SK-N-SH (cell line): ENCODE data around the gene MYO15A. TPM values are rescaled to one million over a fixed set of nuclear protein-coding genes. Genes with fewer than 3 reads are reported as not detected.
A peak's percentile ranks its signal among the peaks of the same experiment; 100 is the strongest.

Experiments used
- CTCF ChIA-PET: fragments of 300-600, 350-600 bp; formaldehyde crosslinking; extraction: SDS; loops from one replicate; lab custom pipeline; 2021; lab: Yijun Ruan, JAX
- POLR2A ChIA-PET: fragments of 350-600 bp; sonication (Branson Sonifier 250); formaldehyde crosslinking; extraction: SDS; loops from one replicate; lab custom pipeline; 2020; ENCODE audit warnings: antibody characterized with exemption, inconsistent platforms; lab: Yijun Ruan, JAX
- DNase-seq: peaks from one replicate; pipeline ENCODE4 v3.0.0; 2012
- H2AFZ ChIP-seq: fragments of 200-600 bp; sonication (generic); 2 replicates; pipeline ENCODE4 v1.8.1; 2016; ENCODE audit warnings: antibody characterized with exemption, mild to moderate bottlenecking, low read depth
- H3F3A ChIP-seq: fragments of 200-600 bp; sonication (generic); replicated peaks from 2 replicates; pipeline ENCODE3; 2016; ENCODE audit warnings: antibody characterized with exemption, mild to moderate bottlenecking; ENCODE audit not compliant: insufficient read depth
- H3K27ac ChIP-seq, 2 experiments: fragments of 200-500 bp in 1 of 2; fragments of 200-600 bp in 1 of 2; sonication (Bioruptor generic) in 1 of 2; sonication (generic), shearing (Covaris generic) in 1 of 2; 2 replicates each; pipeline versions ENCODE4 v1.5.1 to v1.6.1; 2014 to 2016; ENCODE audit warnings: low read depth in 2 of 2, inconsistent platforms in 1 of 2, low read length in 1 of 2, mild to moderate bottlenecking in 1 of 2, mixed read lengths in 1 of 2
- H3K27me3 ChIP-seq: fragments of 200-600 bp; sonication (generic), shearing (Covaris generic); 2 replicates; pipeline ENCODE4 v1.6.1; 2016; ENCODE audit warnings: mixed run types; ENCODE audit not compliant: insufficient read depth
- H3K36me3 ChIP-seq, 2 experiments: fragments of 200-500 bp in 1 of 2; fragments of 200-600 bp in 1 of 2; sonication (Bioruptor generic) in 1 of 2; sonication (generic) in 1 of 2; replicated peaks in 1 of 2; 2 replicates each; pipeline versions ENCODE3 to v1.5.1; 2014 to 2016; ENCODE audit warnings: low read length in 1 of 2, mild to moderate bottlenecking in 1 of 2; ENCODE audit not compliant: insufficient read depth in 2 of 2, control insufficient read depth in 1 of 2
- H3K4me1 ChIP-seq, 2 experiments: fragments of 200-500 bp in 1 of 2; fragments of 200-600 bp in 1 of 2; sonication (Bioruptor generic) in 1 of 2; sonication (generic), shearing (Covaris generic) in 1 of 2; 2 replicates each; pipeline versions ENCODE4 v1.5.1 to v1.6.1; 2014 to 2016; ENCODE audit warnings: low read depth in 1 of 2, low read length in 1 of 2, mixed run types in 1 of 2; ENCODE audit not compliant: insufficient read depth in 2 of 2, control insufficient read depth in 1 of 2
- H3K4me2 ChIP-seq: fragments of 200-600 bp; sonication (generic), shearing (Covaris generic); 2 replicates; pipeline ENCODE4 v1.6.1; 2017; ENCODE audit warnings: mixed run types
- H3K4me3 ChIP-seq, 2 experiments: fragments of 200-500 bp in 1 of 2; fragments of 200-600 bp in 1 of 2; sonication (Bioruptor generic) in 1 of 2; sonication (generic), shearing (Covaris generic) in 1 of 2; 2 replicates each; pipeline versions ENCODE4 v1.5.1 to v1.8.1; 2014 to 2016; ENCODE audit warnings: low read depth in 2 of 2, inconsistent platforms in 1 of 2, low read length in 1 of 2, mild to moderate bottlenecking in 1 of 2, mixed read lengths in 1 of 2, moderate library complexity in 1 of 2
- H3K79me2 ChIP-seq: fragments of 200-600 bp; sonication (generic); 2 replicates; pipeline ENCODE4 v1.8.1; 2017; ENCODE audit warnings: mild to moderate bottlenecking; ENCODE audit not compliant: insufficient read depth
- H3K9ac ChIP-seq: fragments of 200-600 bp; sonication (generic); 2 replicates; pipeline ENCODE4 v1.6.1; 2017; ENCODE audit warnings: mixed run types
- H3K9me2 ChIP-seq: fragments of 200-600 bp; sonication (generic); 2 replicates; pipeline ENCODE4 v1.6.1; 2017; ENCODE audit warnings: mixed run types
- H3K9me3 ChIP-seq: fragments of 200-600 bp; sonication (generic); 2 replicates; pipeline ENCODE4 v1.6.1; 2017; ENCODE audit warnings: mixed run types, mild to moderate bottlenecking, moderate library complexity
- H4K20me1 ChIP-seq: fragments of 200-600 bp; sonication (generic); 2 replicates; pipeline ENCODE4 v1.6.1; 2017; ENCODE audit warnings: mild to moderate bottlenecking, mixed run types; ENCODE audit not compliant: insufficient read depth
- CHD2 ChIP-seq: fragments of 150-350 bp; IDR thresholded peaks from 2 replicates; pipeline ENCODE4 v1.6.1; 2018; ENCODE audit warnings: low read length; ENCODE audit not compliant: partially characterized antibody
- ELF1 ChIP-seq: IDR thresholded peaks from 2 replicates; pipeline ENCODE4 v1.4.0; 2012
- EP300 ChIP-seq, 2 experiments: IDR thresholded peaks; 2 replicates each; pipeline versions ENCODE4 v1.4.0 to v1.6.1; 2012; ENCODE audit warnings: borderline replicate concordance in 1 of 2, low read depth in 1 of 2, low read length in 1 of 2
- EZH2phosphoT487 ChIP-seq: fragments of 200-600 bp; sonication (generic); IDR thresholded peaks from 2 replicates; pipeline ENCODE4 v1.6.1; 2017; ENCODE audit warnings: low read depth, mixed run types, mild to moderate bottlenecking, antibody characterized with exemption, moderate library complexity, borderline replicate concordance
- FOSL2 ChIP-seq: IDR thresholded peaks from 2 replicates; pipeline ENCODE4 v1.4.0; 2012; ENCODE audit warnings: low read depth, mild to moderate bottlenecking, moderate library complexity, borderline replicate concordance
- FOXJ3 ChIP-seq: sonication (generic); formaldehyde crosslinking; IDR thresholded peaks from 2 replicates; pipeline ENCODE4 v1.5.1; 2020; ENCODE audit warnings: mild to moderate bottlenecking, missing genetic modification reagents
- GABPA ChIP-seq: IDR thresholded peaks from 2 replicates; pipeline ENCODE4 v1.4.0; 2012; ENCODE audit warnings: low read depth, mild to moderate bottlenecking
- GATA2 ChIP-seq: sonication (generic); formaldehyde crosslinking; IDR thresholded peaks from 2 replicates; pipeline ENCODE4 v1.5.0; 2020; ENCODE audit warnings: mild to moderate bottlenecking, missing genetic modification reagents
- JUND ChIP-seq: IDR thresholded peaks from 2 replicates; pipeline ENCODE4 v1.4.0; 2012
- MEF2A ChIP-seq: IDR thresholded peaks from 2 replicates; pipeline ENCODE4 v1.4.0; 2012; ENCODE audit warnings: low read depth, borderline replicate concordance
- MXI1 ChIP-seq: IDR thresholded peaks from 2 replicates; pipeline ENCODE4 v1.6.1; 2012; ENCODE audit warnings: mild to moderate bottlenecking, low read depth, low read length, improper control_type of control experiment
- NFIC ChIP-seq: IDR thresholded peaks from 2 replicates; pipeline ENCODE4 v1.4.0; 2012; ENCODE audit warnings: borderline replicate concordance
- NRF1 ChIP-seq: IDR thresholded peaks from 2 replicates; pipeline ENCODE4 v1.6.1; 2012; ENCODE audit warnings: low read depth, mild to moderate bottlenecking, low read length
- POLR2AphosphoS5 ChIP-seq: IDR thresholded peaks from 2 replicates; pipeline ENCODE4 v1.6.1; 2012; ENCODE audit warnings: low read depth, low read length
- RAD21 ChIP-seq: IDR thresholded peaks from 2 replicates; pipeline ENCODE4 v1.6.1; 2012; ENCODE audit warnings: mild to moderate bottlenecking, low read length
- RCOR1 ChIP-seq: fragments of 150-350 bp; IDR thresholded peaks from 2 replicates; pipeline ENCODE4 v1.6.1; 2017; ENCODE audit warnings: antibody characterized with exemption, low read length
- RFX5 ChIP-seq: IDR thresholded peaks from 2 replicates; pipeline ENCODE4 v1.6.1; 2012; ENCODE audit warnings: mild to moderate bottlenecking, improper control_type of control experiment, low read length
- RXRA ChIP-seq: IDR thresholded peaks from 2 replicates; pipeline ENCODE4 v1.4.0; 2012; ENCODE audit warnings: low read depth, mild to moderate bottlenecking, borderline replicate concordance
- SIN3A ChIP-seq: IDR thresholded peaks from 2 replicates; pipeline ENCODE4 v1.6.1; 2012; ENCODE audit warnings: low read depth, mild to moderate bottlenecking, low read length, moderate library complexity, borderline replicate concordance
- SMC3 ChIP-seq: IDR thresholded peaks from 2 replicates; pipeline ENCODE4 v1.6.1; 2012; ENCODE audit warnings: low read depth, low read length, improper control_type of control experiment
- TAF1 ChIP-seq: IDR thresholded peaks from 2 replicates; pipeline ENCODE4 v1.6.1; 2012; ENCODE audit warnings: low read depth, mild to moderate bottlenecking, low read length, moderate library complexity, borderline replicate concordance
- TCF12 ChIP-seq: IDR thresholded peaks from 2 replicates; pipeline ENCODE4 v1.4.0; 2012
- TEAD4 ChIP-seq: IDR thresholded peaks from 2 replicates; pipeline ENCODE4 v1.4.0; 2012; ENCODE audit warnings: mild to moderate bottlenecking, borderline replicate concordance; ENCODE audit not compliant: insufficient read depth
- WGBS: methylation state at CpG from one replicate; pipeline ENCODE4 v1.1.6; 2017; ENCODE audit warnings: low lambda C conversion rate; 5-methylcytosine and 5-hydroxymethylcytosine counted together
- polyA plus RNA-seq, 3 experiments: library from polyadenylated mRNA; depleted of rRNA; stranded (reverse); fragments of >200 nt; gene quantifications; 2 replicates each; pipeline ENCODE4 v1.2.3, GENCODE V29; 2012
- TF ChIP-seq, protein P1 (sequence below): IDR thresholded peaks from 2 replicates; pipeline ENCODE4; 2012
- TF ChIP-seq, protein P2 (sequence below): IDR thresholded peaks from 2 replicates; pipeline ENCODE4 v1.4.0; 2012; ENCODE audit warnings: low read depth, borderline replicate concordance
- TF ChIP-seq, protein P3 (sequence below): IDR thresholded peaks from 2 replicates; pipeline ENCODE4 v1.4.0; 2012; ENCODE audit warnings: low read depth
- TF ChIP-seq, protein P4 (sequence below): IDR thresholded peaks from 2 replicates; pipeline ENCODE4 v1.4.0; 2012; ENCODE audit warnings: low read depth, borderline replicate concordance

The MYO15A gene
- polyA plus RNA-seq, 1 of the 3 experiments (the other 2 are of a cell fraction) = 0.43 TPM

DNA sequence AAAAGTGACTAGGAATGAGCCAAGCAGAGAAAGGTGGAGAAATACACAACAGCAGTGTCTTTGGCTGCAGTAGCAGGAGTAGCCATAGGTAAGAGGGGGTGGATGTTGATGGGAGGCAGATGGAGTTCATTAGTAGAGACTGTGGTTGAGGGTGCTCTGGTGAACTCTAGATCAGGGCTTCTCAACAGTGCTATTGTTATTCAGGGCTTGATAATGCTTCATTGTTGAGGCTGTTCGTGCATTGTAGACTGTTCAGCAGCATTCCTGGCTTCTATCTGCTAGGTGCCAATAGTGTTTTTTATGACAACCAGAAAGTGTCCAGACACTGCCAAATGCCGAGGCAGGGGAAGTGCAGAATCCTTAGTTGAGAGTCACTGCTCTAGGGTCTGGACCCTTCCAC lies 78.7 kb downstream of the MYO15A start (continued):
- TF ChIP-seq TAF1 = no peak

DNA sequence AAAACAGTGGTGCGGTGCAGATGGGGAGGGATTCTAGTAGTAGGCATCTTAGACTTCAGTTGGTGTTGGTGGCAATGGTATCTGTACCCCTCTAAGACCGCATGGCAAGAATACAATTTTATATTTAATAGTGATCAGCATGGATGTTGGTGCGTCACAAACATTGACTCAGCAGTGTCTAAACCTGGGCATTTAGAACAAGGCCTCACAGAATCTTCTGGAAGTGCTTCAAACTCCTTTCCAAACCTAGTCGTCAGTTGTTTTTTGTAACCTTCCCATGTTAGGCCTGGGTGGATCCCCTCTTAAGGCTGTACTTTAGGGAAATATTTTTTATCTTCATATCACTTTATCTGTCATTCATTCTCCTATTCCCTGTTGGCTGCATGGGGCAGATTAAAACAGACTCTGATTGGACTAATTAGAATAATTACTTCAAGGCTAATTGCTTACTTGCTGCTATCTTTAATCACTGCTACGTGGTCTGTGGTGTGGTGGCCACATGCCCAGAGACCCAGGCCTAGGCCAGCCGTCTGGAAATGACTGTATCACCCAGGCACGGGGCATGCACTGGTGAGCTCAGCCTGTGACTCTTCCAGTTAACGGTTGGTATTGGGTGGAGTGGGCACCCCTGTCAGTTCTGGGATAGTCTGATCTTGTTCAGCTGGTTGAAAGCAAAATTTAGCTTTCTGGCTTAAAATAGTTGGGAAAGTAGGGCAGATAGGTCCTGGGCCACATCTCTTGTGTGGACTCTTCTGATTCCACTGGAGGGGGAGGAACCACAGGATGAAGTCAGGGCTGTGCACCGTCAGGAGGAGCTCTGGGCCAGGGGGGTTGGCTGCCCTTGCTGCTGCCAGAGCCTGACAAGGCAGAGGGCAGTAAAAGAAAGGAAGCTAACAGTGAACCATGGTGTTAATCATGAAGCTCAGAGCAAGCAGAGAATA lies 79.5 kb downstream of the MYO15A start:
- WGBS = 36% methylated on average over 9 of the region's 9 CpGs
- H3K4me1 ChIP-seq = peaks cover 11 to 67% of the 10 kb centered on the region in 2 experiments
- no peak for TF ChIP-seq SIN3A
- 0 out of 2 replicates have a peak, but pooled peaks have one; percentile 45 for TF ChIP-seq JUND
- 0 out of 2 replicates have a peak, but pooled peaks have one; percentile 27 for TF ChIP-seq FOXJ3 (CRISPR knock-in tag)
- TF ChIP-seq POLR2AphosphoS5 = peak; percentile 39; the same call in 1 of the 2 replicates
- TF ChIP-seq TEAD4 = 0 out of 2 replicates have a peak, but pooled peaks have one; percentile 22
- TF ChIP-seq, protein P1, sequence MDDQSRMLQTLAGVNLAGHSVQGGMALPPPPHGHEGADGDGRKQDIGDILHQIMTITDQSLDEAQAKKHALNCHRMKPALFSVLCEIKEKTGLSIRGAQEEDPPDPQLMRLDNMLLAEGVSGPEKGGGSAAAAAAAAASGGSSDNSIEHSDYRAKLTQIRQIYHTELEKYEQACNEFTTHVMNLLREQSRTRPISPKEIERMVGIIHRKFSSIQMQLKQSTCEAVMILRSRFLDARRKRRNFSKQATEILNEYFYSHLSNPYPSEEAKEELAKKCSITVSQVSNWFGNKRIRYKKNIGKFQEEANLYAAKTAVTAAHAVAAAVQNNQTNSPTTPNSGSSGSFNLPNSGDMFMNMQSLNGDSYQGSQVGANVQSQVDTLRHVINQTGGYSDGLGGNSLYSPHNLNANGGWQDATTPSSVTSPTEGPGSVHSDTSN = peak; percentile 71; the same call in 1 of the 2 replicates
- TF ChIP-seq NRF1 = no peak
- peak; percentile 79 for TF ChIP-seq GATA2 (CRISPR knock-in tag)
- no peak for TF ChIP-seq SMC3
- TF ChIP-seq NFIC = peak; percentile 56
- TF ChIP-seq, protein P2, sequence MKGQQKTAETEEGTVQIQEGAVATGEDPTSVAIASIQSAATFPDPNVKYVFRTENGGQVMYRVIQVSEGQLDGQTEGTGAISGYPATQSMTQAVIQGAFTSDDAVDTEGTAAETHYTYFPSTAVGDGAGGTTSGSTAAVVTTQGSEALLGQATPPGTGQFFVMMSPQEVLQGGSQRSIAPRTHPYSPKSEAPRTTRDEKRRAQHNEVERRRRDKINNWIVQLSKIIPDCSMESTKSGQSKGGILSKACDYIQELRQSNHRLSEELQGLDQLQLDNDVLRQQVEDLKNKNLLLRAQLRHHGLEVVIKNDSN = 0 out of 2 replicates have a peak, but pooled peaks have one; percentile 28
- no peak for TF ChIP-seq RCOR1
- TF ChIP-seq, protein P3, sequence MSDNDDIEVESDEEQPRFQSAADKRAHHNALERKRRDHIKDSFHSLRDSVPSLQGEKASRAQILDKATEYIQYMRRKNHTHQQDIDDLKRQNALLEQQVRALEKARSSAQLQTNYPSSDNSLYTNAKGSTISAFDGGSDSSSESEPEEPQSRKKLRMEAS = peak; percentile 92
- no peak for TF ChIP-seq GABPA
- peak; percentile 66 to 75; a peak in 3 of 4 replicates for TF ChIP-seq EP300 (IDR thresholded peaks at IDR 0.05; ENCODE audit: borderline replicate concordance in 1 of 2, low read depth in 1 of 2, low read length in 1 of 2)
- TF ChIP-seq EZH2phosphoT487 = no peak
- peak; percentile 10 for TF ChIP-seq CHD2
- peak; percentile 80 for TF ChIP-seq MXI1
- peak; percentile 51; the same call in 1 of the 2 replicates for TF ChIP-seq RXRA
- TF ChIP-seq RAD21 = no peak
- TF ChIP-seq MEF2A = peak; percentile 44; the same call in 1 of the 2 replicates
- TF ChIP-seq ELF1 = no peak
- peak; percentile 59; the same call in 1 of the 2 replicates for TF ChIP-seq FOSL2
- no peak for TF ChIP-seq RFX5
- peak; percentile 91 for TF ChIP-seq TCF12
- TF ChIP-seq, protein P4, sequence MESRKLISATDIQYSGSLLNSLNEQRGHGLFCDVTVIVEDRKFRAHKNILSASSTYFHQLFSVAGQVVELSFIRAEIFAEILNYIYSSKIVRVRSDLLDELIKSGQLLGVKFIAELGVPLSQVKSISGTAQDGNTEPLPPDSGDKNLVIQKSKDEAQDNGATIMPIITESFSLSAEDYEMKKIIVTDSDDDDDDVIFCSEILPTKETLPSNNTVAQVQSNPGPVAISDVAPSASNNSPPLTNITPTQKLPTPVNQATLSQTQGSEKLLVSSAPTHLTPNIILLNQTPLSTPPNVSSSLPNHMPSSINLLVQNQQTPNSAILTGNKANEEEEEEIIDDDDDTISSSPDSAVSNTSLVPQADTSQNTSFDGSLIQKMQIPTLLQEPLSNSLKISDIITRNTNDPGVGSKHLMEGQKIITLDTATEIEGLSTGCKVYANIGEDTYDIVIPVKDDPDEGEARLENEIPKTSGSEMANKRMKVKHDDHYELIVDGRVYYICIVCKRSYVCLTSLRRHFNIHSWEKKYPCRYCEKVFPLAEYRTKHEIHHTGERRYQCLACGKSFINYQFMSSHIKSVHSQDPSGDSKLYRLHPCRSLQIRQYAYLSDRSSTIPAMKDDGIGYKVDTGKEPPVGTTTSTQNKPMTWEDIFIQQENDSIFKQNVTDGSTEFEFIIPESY = peak; percentile 60; the same call in 1 of the 2 replicates
- peaks cover 11% of the 10 kb centered on the region in 2 experiments for H3K36me3 ChIP-seq
- H4K20me1 ChIP-seq = peaks cover 89% of the 10 kb centered on the region
- no peaks in the 10 kb centered on the region for H3K9me2 ChIP-seq
- peak; percentile 76 for DNase-seq
- no peaks in the 10 kb centered on the region for H3K27me3 ChIP-seq
- peaks cover 41% of the 10 kb centered on the region for H3F3A ChIP-seq
- H3K9ac ChIP-seq = peak overlapping the region; percentile 46
- CTCF ChIA-PET = interaction anchor here (0.9 to 1.9 kb wide), 4 partner anchors 10 to 449 kb away, joined by 3 to 4 read pairs (median 4); no protein-coding TSS in a partner anchor
- POLR2A ChIA-PET = interaction anchor here (1.0 to 1.4 kb wide), 2 partner anchors 37 to 87 kb away, joined by 5 to 6 read pairs; no protein-coding TSS in a partner anchor
- H3K27ac ChIP-seq = peak overlapping the region; percentile 96 to 98
- H3K79me2 ChIP-seq = peaks cover 93% of the 10 kb centered on the region
- H2AFZ ChIP-seq = no peak overlapping the region
- no peaks in the 10 kb centered on the region for H3K9me3 ChIP-seq
- peak overlapping the region; percentile 65 to 84 for H3K4me3 ChIP-seq
- H3K4me2 ChIP-seq = peak overlapping the region; percentile 98
